ENCODE measurements around the gene CCL16. TPM values are rescaled to one million over a fixed set of nuclear protein-coding genes. Genes with fewer than 3 reads are reported as not detected.

The CCL16 gene
- total and polyA plus RNA-seq, 2 of the 8 experiments (the other 6 are each of a cell fraction or from before 2014, with no cell fraction given) = not detected

DNA sequence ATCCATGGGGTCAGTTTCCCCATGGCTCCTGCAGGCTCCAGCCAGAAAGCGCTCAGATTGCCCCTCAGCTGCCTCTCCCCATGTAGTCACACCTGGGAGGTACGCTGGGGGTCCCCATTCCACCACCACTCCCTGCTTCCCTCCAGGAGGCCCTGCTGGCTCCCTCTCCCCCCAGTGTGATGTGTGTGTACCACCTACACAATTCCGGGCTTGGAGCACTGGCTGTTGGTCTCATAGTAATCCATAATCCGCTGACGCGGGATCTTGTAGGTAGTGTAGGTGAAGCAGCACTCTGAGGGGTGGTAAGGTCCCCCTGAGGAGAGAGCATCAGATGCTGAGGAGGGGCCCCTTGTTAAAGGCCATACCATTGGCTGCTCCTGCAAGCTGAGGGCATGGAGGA is 2.8 kb upstream of the CCL16 start:
- CTCF ChIA-PET (ENCODE audit: partially characterized antibody) = interaction anchor here (1.3 to 2.4 kb wide), 2 partner anchors 15 to 88 kb away, joined by 4 to 11 read pairs; no protein-coding TSS in a partner anchor
- Histone ChIP-seq H2BK15ac (ENCODE audit: low read length) (no peak overlapping the region), H3K4ac (replicated peaks; ENCODE audit: insufficient read length, low read depth, low read length) (no peak overlapping the region), H2BK12ac (ENCODE audit: low read depth, low read length) (no peak overlapping the region), H3K27ac (ENCODE audit: low read depth, low read length) (no peak overlapping the region), H4K20me1 (replicated peaks in 1 of 2; ENCODE audit: control insufficient read depth in 1 of 2, insufficient read depth in 2 of 2, low read length in 2 of 2) (no peaks in the 10 kb centered on the region), H3K4me2 (ENCODE audit: insufficient read depth in 1 of 2, low read depth in 2 of 2, low read length in 2 of 2) (no peak overlapping the region), H3K9ac (replicated peaks in 1 of 4; ENCODE audit: extremely low read depth in 1 of 4, low read depth in 3 of 4, low read length in 3 of 4) (no peak overlapping the region), H3K27me3 (replicated peaks in 1 of 4; ENCODE audit: control insufficient read depth in 3 of 4, extremely low read depth in 1 of 4, insufficient read depth in 3 of 4, low read length in 3 of 4) (no peaks in the 10 kb centered on the region), H3K23ac (ENCODE audit: insufficient read length) (no peak overlapping the region), H2BK120ac (replicated peaks; ENCODE audit: low read depth, low read length) (no peak overlapping the region), H3K56ac (replicated peaks; ENCODE audit: insufficient read length, low read depth, low read length) (no peak overlapping the region), H3K4me1 (replicated peaks in 1 of 4; ENCODE audit: control insufficient read depth in 3 of 4, insufficient read depth in 4 of 4, low read length in 3 of 4) (no peaks in the 10 kb centered on the region), H2BK5ac (ENCODE audit: low read depth, low read length) (no peak overlapping the region), H3K79me2 (ENCODE audit: control insufficient read depth in 1 of 2, insufficient read depth in 2 of 2, low read length in 2 of 2) (no peaks in the 10 kb centered on the region), H3K4me3 (ENCODE audit: extremely low read depth in 1 of 4, insufficient read depth in 2 of 4, low read depth in 3 of 4, low read length in 4 of 4) (no peak overlapping the region), H3K14ac (ENCODE audit: insufficient read length) (no peak overlapping the region), H2BK20ac (ENCODE audit: low read length) (no peak overlapping the region), H3K36me3 (ENCODE audit: control insufficient read depth in 2 of 4, insufficient read depth in 4 of 4, low read length in 3 of 4) (no peaks in the 10 kb centered on the region), H3K79me1 (ENCODE audit: low read depth, low read length) (no peaks in the 10 kb centered on the region), H4K5ac (ENCODE audit: insufficient read length, low read depth, low read length) (no peak overlapping the region), H2AK5ac (ENCODE audit: low read depth, low read length) (no peak overlapping the region), H4K91ac (replicated peaks; ENCODE audit: insufficient read length, low read length) (no peak overlapping the region), H3K18ac (ENCODE audit: extremely low read depth, low read length) (no peak overlapping the region), H4K8ac (ENCODE audit: extremely low read depth, insufficient read depth, low read length) (no peak overlapping the region), H3K23me2 (ENCODE audit: low read depth, low read length) (no peaks in the 10 kb centered on the region), H3K9me3 (ENCODE audit: insufficient read depth in 2 of 2, low read depth in 1 of 2, low read length in 1 of 2) (no peaks in the 10 kb centered on the region), H2AFZ (ENCODE audit: low read length) (no peak overlapping the region)
- FAIRE-seq (no peak), DNase-seq (ENCODE audit: low read depth in 1 of 2, low spot score in 2 of 2) (no peak)
- POLR2A ChIA-PET (ENCODE audit: partially characterized antibody) = interaction anchor here (0.6 kb wide), 1 partner anchor 158 kb away, joined by 3 read pairs; no protein-coding TSS in a partner anchor
- WGBS, 2 experiments (ENCODE audit: extremely low coverage in 1 of 2, insufficient coverage in 1 of 2, insufficient read length in 1 of 2, insufficient replicate concordance in 2 of 2, low coverage in 1 of 2, low lambda C conversion rate in 2 of 2, missing lambda C conversion rate in 1 of 2) = 78% methylated on average over 6 of the region's 6 CpGs; no CpG with 5 or more reads in 1 of the 2 experiments
- TF ChIP-seq NRF1 (IDR thresholded peaks at IDR 0.05; ENCODE audit: low read depth, low read length) = no peak
- TF ChIP-seq EP300 (IDR thresholded peaks at IDR 0.05; ENCODE audit: borderline replicate concordance in 1 of 2, low read depth in 2 of 2, low read length in 2 of 2) = no peak
- TF ChIP-seq SIX5 (IDR thresholded peaks at IDR 0.05; ENCODE audit: low read depth, low read length) = no peak

All from H1 (cell line).